Ecto neural progenitor cell (in vitro differentiated cells): Measurements from ENCODE around the gene OSBPL5.
"Not testable (repeated sequence)": the region's sequence is repeated elsewhere in the genome, so short reads cannot be mapped to it uniquely, and the experiment has no call there.

Source experiments
- DNase-seq: peaks from one replicate; pipeline ENCODE4 v3.0.0-alpha.2; 2018; ENCODE audit warnings: low spot score

OSBPL5 gene

DNA sequence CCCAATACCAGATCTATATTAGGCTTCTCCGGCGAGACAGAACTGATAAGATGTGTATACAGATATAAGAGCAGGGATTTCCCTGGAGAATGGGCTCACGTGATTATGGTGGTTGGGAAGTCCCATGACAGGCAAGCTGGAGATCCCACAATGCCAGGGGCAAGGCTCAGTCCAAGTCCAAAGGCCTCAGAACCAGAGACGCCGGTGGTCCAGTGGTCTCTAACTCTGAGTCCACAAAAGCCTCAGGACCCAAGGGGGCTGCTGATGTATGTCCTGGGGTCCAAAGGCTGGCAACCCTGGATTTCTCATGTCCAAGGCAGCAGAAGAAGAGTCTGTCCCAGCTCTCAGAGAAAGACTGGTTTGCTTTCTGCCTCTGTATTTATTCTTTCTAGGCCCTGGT is 15.8 kb upstream of the OSBPL5 start:
- DNase-seq = no peak

DNA sequence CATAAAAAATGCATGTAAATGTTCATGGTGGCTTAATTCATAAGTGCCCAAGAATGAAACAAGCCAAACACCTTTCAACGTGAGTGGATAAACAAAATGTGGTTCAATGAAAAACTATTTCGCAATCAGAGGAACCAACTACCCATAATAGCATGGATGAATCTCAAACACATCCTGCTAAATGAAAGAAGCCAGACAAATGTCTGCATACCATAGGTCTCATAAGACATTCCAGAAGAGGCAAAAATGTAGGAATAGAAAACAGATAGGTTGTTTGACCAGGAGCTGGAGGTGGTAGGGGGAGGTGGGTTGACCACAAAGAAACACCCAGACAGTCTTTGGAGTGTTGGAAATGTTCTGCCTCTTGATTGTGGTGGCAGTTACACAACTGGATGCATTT is 13.2 kb upstream of the OSBPL5 start:
- no peak for DNase-seq

DNA sequence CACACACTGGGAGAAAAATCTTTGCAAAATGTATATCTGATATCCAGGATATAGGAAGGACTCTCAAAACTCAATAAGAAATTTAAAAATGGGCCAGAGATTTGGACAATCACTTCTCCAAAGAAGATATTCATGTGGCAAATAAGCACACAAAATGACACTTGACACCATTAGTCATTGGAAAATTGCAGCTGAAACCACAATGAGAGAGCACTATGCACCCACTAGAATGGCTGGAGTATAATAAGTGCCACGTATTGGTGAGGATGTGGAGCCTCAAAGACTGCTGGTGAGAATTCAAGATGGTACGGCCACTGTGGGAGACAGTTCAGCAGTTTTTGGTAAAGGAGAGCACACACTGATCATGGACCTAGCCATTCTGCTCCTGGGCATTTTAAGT is 12.8 kb upstream of the OSBPL5 start:
- no peak for DNase-seq

GRCh38 chr11:3176487-3176886 is 11.4 kb upstream of the OSBPL5 start:
- no peak for DNase-seq

GRCh38 chr11:3175194-3175593 is 10.1 kb upstream of the OSBPL5 start:
- DNase-seq = no peak

DNA sequence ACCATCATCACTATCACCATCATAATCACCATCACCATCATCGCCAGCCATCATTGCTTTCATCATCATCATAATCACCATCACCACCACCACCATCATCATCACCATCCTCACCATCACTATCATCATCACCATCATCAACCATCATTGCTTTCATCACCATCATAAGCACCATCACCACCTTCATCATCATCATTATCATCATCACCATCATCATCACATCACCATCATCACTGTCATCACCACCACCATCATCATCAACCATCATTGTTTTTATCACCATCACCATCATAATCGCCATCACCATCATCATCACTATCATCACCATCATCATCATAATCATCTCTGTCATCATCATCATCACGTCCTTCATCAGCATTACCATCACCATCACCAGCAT is 9.3 kb upstream of the OSBPL5 start:
- no peak for DNase-seq

DNA sequence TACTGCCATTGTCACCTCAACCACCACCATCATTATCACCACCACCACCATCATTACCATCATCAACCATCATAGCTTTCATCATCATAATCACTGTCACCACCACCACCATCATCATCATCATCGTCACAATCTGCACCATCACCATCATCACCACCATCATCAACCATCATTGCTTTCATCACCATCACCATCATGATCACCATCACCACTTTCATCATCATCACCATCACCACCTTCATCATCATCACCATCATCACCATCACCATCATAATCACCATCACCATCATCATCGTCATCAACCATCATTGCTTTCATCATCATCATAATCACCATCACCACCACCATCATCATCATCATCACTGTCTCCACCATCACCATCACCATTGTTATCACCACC is 8.7 kb upstream of the OSBPL5 start:
- no peak for DNase-seq

- DNase-seq = no peak
Measured at GRCh38 chr11:3171931-3172560, 6.9 kb upstream of the OSBPL5 start.

GRCh38 chr11:3170756-3171650 is 5.9 kb upstream of the OSBPL5 start:
- no peak for DNase-seq

DNA sequence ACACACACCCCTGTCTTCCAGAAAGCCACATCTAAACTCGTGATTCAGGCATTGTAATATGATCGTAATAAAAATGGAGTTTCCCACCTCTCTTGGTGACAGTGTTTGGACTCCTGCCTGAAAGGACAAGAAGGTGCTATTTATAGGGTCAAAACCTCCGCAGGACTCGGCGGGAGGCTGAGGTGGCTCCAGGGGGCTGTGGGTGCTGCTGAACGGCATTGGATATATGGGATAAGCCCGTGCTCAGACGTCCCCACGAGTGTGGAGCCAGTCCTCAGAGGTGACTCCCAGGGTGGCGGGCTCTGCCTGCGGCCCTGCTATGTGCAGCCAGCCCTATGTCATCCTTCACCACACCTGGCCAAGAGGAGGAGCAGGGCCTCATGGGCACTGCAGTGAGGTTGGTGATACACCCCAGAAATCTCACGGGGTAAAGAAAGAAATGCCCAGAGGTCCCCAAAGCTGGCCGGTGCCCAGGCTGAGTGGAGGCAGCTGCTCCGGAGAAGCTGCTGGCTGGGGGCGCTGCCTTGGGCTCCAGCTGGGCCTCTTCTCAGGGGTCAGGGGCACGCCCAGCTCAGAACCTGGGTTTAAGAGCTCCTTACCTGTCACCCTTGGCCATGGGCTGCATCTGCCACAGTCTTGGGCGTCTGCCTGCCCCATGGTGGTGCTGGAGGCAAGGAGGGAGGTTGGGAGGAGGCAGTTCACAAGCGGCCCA is 5.1 kb upstream of the OSBPL5 start:
- DNase-seq = no peak

DNA sequence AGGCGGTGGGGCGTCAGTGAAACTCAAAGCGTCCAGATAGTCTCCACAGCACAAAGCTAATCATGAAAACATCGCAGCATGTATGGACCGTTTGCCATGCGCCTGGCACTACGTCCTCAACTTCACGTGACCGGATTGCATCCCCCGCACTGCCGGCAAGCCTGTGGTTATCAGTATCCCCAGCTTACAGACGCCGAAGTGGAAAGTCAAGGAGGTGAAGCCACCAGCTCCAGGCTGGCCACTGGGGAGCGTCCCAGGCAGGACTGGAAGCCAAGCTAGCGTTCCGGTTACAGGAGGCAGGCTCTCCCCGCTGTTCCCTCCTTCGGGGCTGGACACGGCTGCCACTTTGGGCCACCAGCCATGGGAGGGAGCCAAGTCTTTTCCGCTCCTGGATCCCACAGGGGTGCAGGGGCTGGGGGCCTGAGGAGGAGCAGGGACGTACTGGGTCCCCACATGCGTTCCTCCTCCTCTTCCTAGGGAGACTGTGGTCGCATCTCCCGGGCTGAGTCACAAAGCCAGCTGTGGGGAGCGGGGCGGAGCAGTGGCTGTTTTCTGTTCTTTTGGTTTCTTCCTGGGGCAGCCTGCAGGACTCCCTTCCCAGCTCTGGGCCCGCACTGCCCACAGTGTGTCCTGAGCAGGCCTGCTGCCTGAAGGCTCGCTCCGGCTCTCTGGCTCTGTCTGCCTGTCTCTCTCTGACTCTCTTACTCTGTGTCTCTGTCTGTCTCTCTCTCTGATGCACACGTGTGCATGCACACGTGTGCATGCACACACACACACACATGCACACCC is 4.3 kb upstream of the OSBPL5 start:
- peak; percentile 61 for DNase-seq

- DNase-seq = not testable (repeated sequence)
Measured at GRCh38 chr11:3168742-3169254, 3.7 kb upstream of the OSBPL5 start.

GRCh38 chr11:3167143-3168119 is 2.3 kb upstream of the OSBPL5 start:
- no peak for DNase-seq

DNA sequence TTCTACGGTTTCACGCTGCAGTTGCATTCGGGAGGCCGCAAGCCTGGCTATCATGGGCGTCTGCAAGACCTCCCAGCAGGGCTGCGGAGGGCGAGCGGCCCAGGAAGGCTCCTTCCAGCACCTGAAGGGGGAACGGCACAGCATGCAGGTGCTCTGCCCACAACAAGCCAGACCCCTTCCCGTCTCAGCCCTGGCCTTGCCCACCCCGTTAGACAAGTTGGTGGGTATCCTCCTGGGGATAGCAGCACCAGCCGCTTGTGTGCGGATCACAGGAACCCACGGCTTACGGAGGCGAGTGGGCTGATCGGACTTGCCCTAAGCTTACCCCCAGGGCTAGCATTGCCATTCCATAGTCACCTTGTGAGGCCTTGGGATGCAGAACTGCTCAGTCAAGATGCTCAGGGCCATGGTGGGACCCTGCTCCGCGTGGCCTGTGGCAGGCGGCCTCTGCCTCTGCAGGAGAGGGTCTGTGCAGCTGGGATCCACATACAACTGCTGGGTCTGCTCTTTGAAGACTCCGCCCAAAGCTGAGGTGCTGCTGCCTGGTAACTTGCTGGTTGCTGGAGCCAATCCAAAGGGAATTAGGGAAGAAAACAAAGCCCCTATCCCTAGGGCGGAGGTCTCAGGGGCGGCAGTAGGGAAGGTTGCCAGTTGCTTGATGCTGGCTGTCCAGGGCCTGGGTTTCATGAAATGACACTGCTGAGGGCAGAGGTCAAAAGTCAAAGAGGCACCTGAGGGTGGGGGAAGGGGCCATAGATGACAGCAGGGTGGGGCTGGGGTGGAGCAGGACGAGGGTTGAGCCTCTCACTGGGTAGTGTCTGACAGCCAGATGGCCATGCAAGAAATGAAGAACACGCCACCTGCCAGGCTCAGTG is 1.4 kb upstream of the OSBPL5 start:
- DNase-seq = no peak

GRCh38 chr11:3165916-3166267 is 782 bp upstream of the OSBPL5 start:
- no peak for DNase-seq

- DNase-seq = no peak
Measured at GRCh38 chr11:3164552-3165151, 458 bp downstream of the OSBPL5 start.

GRCh38 chr11:3164138-3164551 is 965 bp downstream of the OSBPL5 start:
- DNase-seq = no peak

DNA sequence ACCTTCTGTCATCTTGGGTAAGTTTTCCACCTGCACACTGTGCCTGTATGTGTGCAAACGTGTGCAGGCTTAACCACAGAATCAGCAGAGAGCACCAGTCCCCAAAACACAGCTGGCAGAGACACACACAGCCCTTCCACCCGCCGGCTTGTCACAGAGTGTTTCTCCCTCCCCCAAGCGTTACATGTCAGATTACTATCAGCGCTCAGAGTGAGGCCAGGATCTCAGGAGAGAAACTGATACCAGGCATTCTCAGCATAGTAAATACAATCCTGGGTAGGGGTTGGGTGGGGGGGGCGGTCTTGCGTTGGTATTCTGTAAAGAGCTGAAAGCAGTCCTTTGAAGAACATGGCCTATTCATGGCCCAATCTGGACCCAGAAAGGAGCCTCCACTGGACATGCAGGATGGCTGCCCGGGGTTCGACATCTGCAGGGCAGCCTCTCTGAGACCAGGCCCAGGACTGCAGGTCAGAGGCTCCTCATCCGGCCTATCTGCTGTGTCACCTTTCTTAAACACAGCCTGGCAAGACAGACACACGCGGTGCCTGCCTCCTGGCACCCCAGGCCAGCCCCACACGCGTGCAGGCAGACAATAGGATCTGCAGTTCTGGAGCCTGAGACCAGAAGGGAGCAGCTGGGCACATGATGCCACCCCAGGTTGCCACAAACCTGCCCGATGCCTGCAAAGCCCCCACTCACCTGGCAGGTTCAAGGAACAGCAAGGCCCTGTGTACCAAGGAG is 1.7 kb downstream of the OSBPL5 start:
- DNase-seq = no peak
